Motor neuron (in vitro differentiated cells): ENCODE measurements around the gene METTL21C. TPM values are rescaled to one million over a fixed set of nuclear protein-coding genes. Genes with fewer than 3 reads are reported as not detected.

ENCODE experiments used
- ATAC-seq, 8 experiments: fragments of 200-7000 bp; cut with Tn5 transposase; replicated peaks in 6 of 8; 2 replicates each; pipeline ENCODE4 v1.8.0; 2021; ENCODE audit warnings: mild to moderate bottlenecking in 8 of 8, moderate library complexity in 8 of 8
- H3K27ac ChIP-seq, 2 donors: fragments of 250-450 bp; sonication (Bioruptor Pico); 2 replicates each; pipeline ENCODE4 v1.9.0; 2021; ENCODE audit warnings: antibody characterized with exemption in 2 of 2, mild to moderate bottlenecking in 2 of 2, moderate library complexity in 1 of 2
- H3K4me1 ChIP-seq, 2 donors: fragments of 250-450 bp; sonication (Bioruptor Pico); replicated peaks in 1 of 2; 2 replicates each; pipeline ENCODE4 v1.6.1; 2021; ENCODE audit warnings: antibody characterized with exemption in 2 of 2, mild to moderate bottlenecking in 2 of 2, moderate library complexity in 1 of 2
- H3K4me3 ChIP-seq, 5 donors: fragments of 250-450 bp; sonication (Bioruptor Pico); 2 replicates each; pipeline ENCODE4 v1.9.0; 2021; ENCODE audit warnings: antibody characterized with exemption in 5 of 5, mild to moderate bottlenecking in 5 of 5, moderate library complexity in 4 of 5
- WGBS, 10 experiments: fragments of 450-650 bp; shearing (Covaris generic); methylation state at CpG; one replicate each; pipeline ENCODE4 v1.0.0; 2022; 5-methylcytosine and 5-hydroxymethylcytosine counted together
- in situ Hi-C, 9 experiments: fragments of 400-800 bp; cut with MboI; loops; one replicate each; pipeline ENCODE4 v1.15.0; 2021; ENCODE audit warnings: low sequenced_read_pairs in 9 of 9, low pct_unique_long_range_greater_than_20kb in 2 of 9; ENCODE audit not compliant: unreplicated experiment in 9 of 9
- total RNA-seq, 8 experiments: library from RNA; unstranded; fragments of 300-600 nt; gene quantifications; 2 replicates each; pipeline versions ENCODE4 v1.2.3 to v1.2.4, GENCODE V29; 2022

METTL21C gene
- under 1 TPM in 5 of 8 experiments, not detected in 3; 0.21 to 0.46 (median 0.31) TPM for total RNA-seq

DNA sequence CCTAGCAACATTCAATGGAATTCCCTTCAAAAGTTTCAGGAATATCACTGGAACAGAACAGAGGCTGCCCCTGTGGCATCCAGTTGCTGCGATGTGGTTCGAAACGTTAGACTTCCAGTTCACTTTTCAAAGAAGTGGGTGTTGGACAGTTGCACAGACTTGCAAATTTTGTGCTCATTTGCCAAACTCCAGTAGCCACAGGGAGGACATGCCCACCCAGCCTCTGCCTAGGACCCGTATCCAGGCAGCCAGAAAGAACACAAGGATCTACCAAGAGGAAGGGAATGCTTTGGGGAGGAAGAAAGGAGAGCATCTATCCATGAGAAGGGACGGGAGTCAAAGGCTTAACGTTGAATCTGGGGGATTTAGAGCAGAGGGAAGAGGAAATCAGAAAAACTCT, at the start of gene METTL21C:
Gene METTL21C (minus strand): TSS at position 108 of the 400 bp plus-strand sequence. CDS start 546 bp downstream, outside the sequence.
- no peaks in the 10 kb centered on the region for H3K4me1 ChIP-seq
- H3K27ac ChIP-seq = no peak within 1 kb of the TSS
- in situ Hi-C loops = no loop called here
- WGBS, 10 experiments = 57 to 100% (median 71%) methylated on average over 1 to 5 of the region's 6 CpGs; no CpG with 5 or more reads in 3 of the 10 experiments
- ATAC-seq = peak in 2 of 8 experiments; percentile 79 to 81
- H3K4me3 ChIP-seq = no peak within 1 kb of the TSS

DNA sequence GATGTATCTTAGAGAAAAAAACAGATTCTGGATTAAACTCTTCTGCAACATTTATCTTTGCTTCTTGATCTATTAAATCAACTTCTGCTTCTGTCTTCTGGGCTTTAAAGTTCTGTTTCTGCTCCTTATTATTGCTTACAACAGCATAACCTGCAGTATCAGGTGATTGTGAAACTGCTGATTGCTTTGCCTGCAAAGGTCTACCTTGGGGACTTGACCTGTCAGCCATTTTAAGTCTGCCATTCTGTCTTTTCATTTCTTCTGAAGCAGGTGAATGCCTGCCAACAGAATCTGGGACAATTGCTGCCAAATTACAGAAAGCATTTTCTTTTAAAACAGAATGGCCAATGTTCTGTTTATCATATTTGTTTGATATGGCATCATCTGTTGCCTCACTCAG, 47.7 kb upstream of the METTL21C start:
- in situ Hi-C loops = no loop called here

DNA sequence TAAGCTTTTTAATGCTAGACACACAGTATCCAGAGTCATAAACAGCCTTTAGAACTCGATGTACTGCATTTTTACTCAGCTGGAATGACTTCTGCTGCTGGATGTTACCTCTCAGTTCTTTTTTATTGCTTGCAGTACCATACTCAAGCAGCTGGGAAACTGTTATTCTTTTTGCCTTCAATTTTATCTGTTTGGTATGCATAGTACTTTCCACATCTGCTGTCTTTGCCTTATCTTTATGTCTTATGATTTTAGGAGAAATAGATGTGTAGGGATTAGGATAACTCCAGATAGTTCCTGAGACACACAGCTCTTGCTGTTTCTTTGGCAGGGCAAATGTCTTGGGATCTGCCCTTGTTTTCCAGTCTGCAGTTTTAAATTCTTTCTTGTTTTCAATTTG, 47.3 kb upstream of the METTL21C start:
- 0 to 71% (median 17%) methylated on average over 1 of the region's 1 CpG; no CpG with 5 or more reads in 3 of the 10 experiments for WGBS, 10 experiments
- no peak for ATAC-seq
- H3K27ac ChIP-seq = no peak overlapping the region
- no peak overlapping the region for H3K4me3 ChIP-seq
- H3K4me1 ChIP-seq = no peaks in the 10 kb centered on the region
- in situ Hi-C loops = no loop called here

More for the DNA sequence above, 47.7 kb upstream of the METTL21C start:
- Histone ChIP-seq H3K4me3 (no peak overlapping the region), H3K27ac (no peak overlapping the region), H3K4me1 (no peaks in the 10 kb centered on the region)
- no peak for ATAC-seq

DNA sequence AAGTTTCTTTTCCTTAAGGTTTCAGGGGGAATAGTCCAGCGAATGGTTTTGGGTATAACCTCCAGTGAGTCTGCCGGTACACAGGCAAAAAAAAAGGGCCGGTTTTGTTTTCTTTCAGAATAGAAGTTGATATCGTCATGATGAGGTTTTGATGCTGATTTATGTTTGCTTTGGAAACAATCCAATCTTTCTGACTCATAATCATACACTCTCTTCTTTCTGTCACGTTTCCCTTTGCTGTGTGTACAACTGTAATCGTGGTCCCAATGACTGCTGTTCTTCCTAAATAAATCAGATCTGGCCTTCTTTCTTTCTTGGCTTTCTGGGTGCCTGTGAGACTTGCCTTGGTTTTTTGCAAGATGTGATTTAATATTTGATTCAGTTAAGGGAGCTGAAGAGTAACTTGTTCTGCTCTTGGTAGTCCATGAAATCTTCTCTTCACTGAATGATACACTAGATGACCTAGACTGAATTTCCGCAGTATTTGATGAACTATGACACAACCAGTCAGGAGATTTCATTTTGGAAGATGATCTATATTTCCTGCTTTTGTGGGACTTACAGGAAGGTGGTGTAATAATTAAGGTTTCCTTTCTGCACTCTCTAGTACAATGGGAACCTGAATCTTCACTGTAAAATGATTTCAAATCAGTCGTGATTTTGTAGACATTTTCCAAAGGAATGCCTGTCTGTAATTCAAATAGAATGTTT, 34.9 kb upstream of the METTL21C start:
- ATAC-seq = peak in 3 of 8 experiments; percentile 27 to 77 (median 65)
- Histone ChIP-seq H3K4me3 (no peak overlapping the region), H3K4me1 (no peaks in the 10 kb centered on the region), H3K27ac (no peak overlapping the region)
- 25 to 91% (median 66%) methylated on average over 2 to 8 of the region's 8 CpGs for WGBS, 10 experiments
- in situ Hi-C loops = no loop called here

DNA sequence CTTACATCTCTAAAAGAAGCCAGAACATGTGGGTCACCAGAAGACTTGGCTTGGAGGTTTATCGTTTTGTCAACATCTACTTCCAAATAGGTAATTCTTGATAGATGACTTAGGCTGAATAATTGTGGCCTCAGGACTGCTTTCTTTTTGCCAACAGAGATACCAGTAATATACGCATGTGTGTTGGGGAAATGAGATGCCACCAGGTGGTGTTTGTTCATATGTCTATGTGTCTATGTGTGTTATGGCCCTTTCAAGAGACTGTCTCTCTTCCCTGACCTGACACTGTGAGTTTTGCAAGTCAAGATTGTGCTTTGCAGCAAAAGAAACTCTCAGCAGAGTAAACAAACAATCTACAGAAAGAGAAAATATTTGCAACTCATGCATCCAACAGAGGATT, 31.6 kb upstream of the METTL21C start:
- in situ Hi-C loops = no loop called here
- 0 to 96% (median 80%) methylated on average over 1 to 2 of the region's 2 CpGs; no CpG with 5 or more reads in 1 of the 10 experiments for WGBS, 10 experiments
- Histone ChIP-seq H3K4me1 (no peaks in the 10 kb centered on the region), H3K4me3 (no peak overlapping the region), H3K27ac (no peak overlapping the region)
- ATAC-seq = peak in 1 of 8 experiments; percentile 24

DNA sequence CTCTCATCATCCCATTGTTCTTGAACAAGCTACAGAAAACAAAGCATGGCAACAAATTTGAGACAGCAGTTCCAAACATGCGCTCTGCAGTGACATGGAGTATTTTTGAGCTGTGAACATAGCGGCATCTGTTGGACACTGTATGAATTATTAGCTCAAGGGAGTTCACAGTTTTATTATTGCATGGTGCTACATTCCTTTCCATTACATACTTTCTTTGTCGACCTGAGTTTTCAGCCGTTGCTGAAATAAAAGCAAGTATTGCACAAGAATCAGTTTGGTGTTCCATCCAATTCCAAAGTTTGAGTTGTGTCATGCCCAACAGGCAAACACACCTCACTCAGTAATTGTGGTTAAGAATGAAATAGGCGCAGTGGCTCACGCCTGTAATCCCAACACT, 30.1 kb upstream of the METTL21C start:
- Histone ChIP-seq H3K4me1 (no peaks in the 10 kb centered on the region), H3K4me3 (no peak overlapping the region), H3K27ac (no peak overlapping the region)
- ATAC-seq = peak in 3 of 8 experiments; percentile 91 to 95 (median 92)
- 20 to 100% (median 76%) methylated on average over 1 to 6 of the region's 6 CpGs for WGBS, 10 experiments
- in situ Hi-C loops = no loop called here

DNA sequence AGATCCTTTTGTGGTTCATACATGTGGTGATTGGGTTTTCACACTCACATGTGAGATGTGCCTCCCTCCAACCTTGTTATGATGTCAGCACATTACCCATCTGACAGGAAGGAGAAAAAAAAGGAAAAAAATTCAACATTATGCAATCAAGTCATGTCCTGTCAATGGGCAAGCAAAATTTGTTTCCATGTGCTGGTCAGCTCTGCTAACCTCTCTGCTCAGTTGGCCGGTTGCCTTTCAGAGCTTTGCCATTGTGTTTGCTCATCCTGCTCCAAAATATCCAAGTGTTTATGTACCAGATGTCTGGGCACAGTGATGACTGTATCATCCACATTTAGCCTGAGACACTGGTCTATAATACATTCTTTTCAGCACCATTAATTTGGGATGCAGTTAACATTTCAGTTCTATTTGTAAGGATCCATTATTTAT, 27.0 kb upstream of the METTL21C start:
- Histone ChIP-seq H3K4me3 (no peak overlapping the region), H3K4me1 (no peaks in the 10 kb centered on the region), H3K27ac (no peak overlapping the region)
- ATAC-seq = peak in 2 of 8 experiments; percentile 34 to 36
- WGBS, 10 experiments = 0 to 100% (median 25%) methylated on average over 1 of the region's 1 CpG; no CpG with 5 or more reads in 6 of the 10 experiments
- in situ Hi-C loops = no loop called here

DNA sequence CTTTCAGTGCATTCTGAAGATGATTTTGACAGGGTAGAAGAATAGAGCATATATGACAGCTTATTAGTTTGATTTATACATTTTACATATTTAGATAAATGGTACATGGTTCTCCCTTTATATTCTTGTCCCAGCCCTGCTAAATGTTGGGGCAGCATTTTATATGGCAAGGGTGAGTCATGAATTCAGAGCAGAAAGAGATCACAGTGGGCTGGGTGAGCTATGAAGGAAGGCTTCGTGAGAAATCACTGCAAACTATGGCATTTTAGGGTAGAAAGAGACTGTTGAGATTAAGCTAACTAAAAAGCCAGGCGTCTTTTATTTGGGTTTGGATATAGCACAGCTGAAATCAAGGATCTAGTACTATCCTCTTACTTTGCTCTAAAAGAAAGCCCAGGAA, 23.9 kb upstream of the METTL21C start:
- H3K4me3 ChIP-seq = no peak overlapping the region
- no peak overlapping the region for H3K27ac ChIP-seq
- ATAC-seq = no peak
- in situ Hi-C loops = no loop called here
- H3K4me1 ChIP-seq = no peaks in the 10 kb centered on the region
- 22 to 84% (median 63%) methylated on average over 1 to 2 of the region's 2 CpGs; no CpG with 5 or more reads in 5 of the 10 experiments for WGBS, 10 experiments

DNA sequence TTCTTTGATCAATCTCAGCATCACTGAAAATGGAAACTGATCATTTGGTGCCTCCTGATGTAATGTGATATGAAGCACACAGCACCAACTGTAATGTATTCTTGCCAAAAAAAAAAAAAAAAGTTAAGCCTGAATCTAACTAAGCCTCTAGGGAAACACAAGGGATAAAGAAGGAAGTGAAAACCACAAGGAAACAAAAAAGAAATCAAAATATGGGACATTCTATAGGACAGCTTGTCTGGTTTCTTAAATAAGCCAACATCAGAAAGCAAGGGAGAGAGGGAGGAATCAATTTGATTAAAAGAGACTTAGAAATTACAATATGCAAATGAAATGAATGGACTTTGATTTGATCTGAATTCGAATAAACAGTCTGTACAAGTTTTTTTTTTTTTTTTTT, 20.6 kb upstream of the METTL21C start:
- H3K27ac ChIP-seq = no peak overlapping the region
- in situ Hi-C loops = no loop called here
- H3K4me1 ChIP-seq = no peaks in the 10 kb centered on the region
- no peak overlapping the region for H3K4me3 ChIP-seq
- WGBS, 10 experiments = 0 to 40% (median 13%) methylated on average over 1 of the region's 1 CpG; no CpG with 5 or more reads in 1 of the 10 experiments
- ATAC-seq = no peak

DNA sequence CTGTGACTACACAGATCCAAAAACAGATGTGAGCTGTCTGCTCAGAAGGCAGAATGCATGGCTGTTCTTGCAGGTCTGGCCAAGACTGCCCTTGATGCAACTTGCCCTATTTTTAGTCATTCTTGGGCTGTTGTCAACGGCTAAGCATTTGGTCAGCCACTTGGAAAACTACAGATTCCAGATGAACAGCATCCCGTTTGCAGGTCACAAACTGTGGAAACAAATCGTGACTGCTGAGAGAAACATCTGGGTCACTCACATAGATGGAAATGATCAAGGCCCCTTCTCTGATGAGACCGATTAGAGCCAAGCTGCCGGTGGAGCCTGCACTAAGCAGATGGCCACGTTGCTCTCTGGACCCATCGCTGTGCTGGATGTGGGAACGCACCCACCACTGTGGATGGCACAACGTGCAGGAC, 15.4 kb upstream of the METTL21C start:
- 0 to 100% (median 61%) methylated on average over 1 to 7 of the region's 9 CpGs; no CpG with 5 or more reads in 4 of the 10 experiments for WGBS, 10 experiments
- in situ Hi-C loops = no loop called here
- Histone ChIP-seq H3K27ac (no peak overlapping the region), H3K4me1 (no peaks in the 10 kb centered on the region), H3K4me3 (no peak overlapping the region)
- ATAC-seq = no peak

DNA sequence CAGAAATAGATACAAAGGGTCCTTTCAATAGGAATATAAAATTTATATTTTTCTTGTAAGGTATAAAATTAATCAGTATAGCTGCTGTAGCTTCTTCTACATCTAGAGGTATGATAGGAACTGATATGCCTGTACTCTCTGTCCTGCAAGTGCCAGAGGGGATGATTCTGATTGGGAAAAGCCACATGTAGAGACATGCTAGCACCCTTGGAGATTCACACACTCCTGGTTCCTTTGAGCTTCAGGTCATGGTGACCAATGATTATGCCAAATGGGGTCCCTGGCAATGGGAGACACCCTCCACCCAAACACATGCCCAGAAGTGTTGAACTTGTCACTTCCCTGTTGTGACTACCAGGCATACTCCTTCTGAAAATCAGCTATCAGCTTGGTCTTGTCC, 14.7 kb upstream of the METTL21C start:
- H3K27ac ChIP-seq = no peak overlapping the region
- no peak for ATAC-seq
- H3K4me3 ChIP-seq = no peak overlapping the region
- in situ Hi-C loops = no loop called here
- no peaks in the 10 kb centered on the region for H3K4me1 ChIP-seq

DNA sequence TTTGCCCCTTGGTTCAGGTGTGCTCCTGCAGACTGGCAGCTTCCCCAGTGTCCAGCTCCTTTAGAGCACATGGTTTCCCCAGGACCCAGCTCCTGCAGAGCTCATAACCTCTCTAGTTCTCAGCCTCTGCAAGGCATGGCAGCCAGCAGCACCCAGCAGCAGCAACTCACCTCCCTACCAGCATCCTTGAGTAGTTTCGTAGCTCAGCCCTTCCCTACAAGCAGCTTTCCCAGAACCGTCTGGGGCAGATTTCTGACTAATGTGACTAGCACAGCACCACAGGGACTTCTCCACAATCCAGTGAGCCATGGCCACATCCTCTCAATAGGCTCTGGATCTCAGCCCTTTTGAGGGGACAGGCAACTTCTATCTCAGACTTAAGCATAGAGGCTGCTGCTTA, 14.1 kb upstream of the METTL21C start:
- H3K4me3 ChIP-seq = no peak overlapping the region
- no peak overlapping the region for H3K27ac ChIP-seq
- ATAC-seq = no peak
- no peaks in the 10 kb centered on the region for H3K4me1 ChIP-seq
- in situ Hi-C loops = no loop called here
- WGBS, 10 experiments = 13 to 90% (median 60%) methylated on average over 1 to 2 of the region's 2 CpGs; no CpG with 5 or more reads in 4 of the 10 experiments

DNA sequence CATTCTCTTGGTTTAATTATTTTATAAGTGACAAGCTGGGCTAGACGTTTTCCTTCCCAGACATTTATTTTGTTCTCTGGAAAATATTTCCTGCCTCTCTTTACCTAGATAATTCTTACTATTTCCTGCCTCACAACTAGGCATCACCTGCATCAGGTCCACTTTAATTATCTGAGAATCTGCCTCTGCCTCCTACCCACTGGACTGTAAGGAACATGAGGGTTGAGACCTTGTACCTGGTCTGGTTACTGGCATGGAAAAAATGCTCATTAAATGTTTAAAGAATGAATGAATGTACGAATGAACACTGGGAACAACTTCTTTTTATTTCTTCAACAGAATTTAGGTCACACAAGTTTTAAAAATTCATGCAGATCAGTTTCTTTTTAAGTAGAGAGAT, 13.4 kb upstream of the METTL21C start:
- Histone ChIP-seq H3K27ac (no peak overlapping the region), H3K4me1 (no peaks in the 10 kb centered on the region), H3K4me3 (no peak overlapping the region)
- in situ Hi-C loops = no loop called here
- no peak for ATAC-seq
- 8 to 89% (median 64%) methylated on average over 1 to 2 of the region's 2 CpGs for WGBS, 10 experiments

DNA sequence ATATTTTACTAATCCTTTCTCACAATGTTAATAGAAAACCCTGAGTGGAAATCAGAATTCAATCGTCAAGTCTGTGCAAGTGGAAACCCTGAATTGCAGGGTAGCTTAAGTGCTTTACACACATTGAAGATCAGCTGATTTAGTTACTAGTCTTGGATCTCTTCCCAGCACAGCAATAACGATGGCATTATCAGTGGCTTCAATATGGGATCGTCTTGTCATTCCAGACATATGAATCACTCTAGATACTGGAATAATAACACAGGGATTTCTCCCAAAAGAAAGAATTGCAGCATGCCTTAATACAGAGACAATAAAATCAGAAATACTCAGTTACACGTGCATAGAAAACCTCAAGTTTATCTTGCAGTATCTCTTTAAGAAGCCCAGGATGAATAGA, 12.6 kb upstream of the METTL21C start:
- peak in 6 of 8 experiments; percentile 27 to 93 (median 69) for ATAC-seq

More for the DNA sequence above, 12.6 kb upstream of the METTL21C start:
- H3K4me3 ChIP-seq = no peak overlapping the region
- no peak overlapping the region for H3K27ac ChIP-seq
- WGBS, 10 experiments = 0 to 100% (median 62%) methylated on average over 1 to 4 of the region's 4 CpGs
- in situ Hi-C loops = no loop called here
- no peaks in the 10 kb centered on the region for H3K4me1 ChIP-seq
